Mesothelial cell of epicardium (in vitro differentiated cells): ENCODE results near the gene PDCD1LG2. TPM values are rescaled to one million over a fixed set of nuclear protein-coding genes. Genes with fewer than 3 reads are reported as not detected.
A peak's percentile ranks its signal among the peaks of the same experiment; 100 is the strongest.
"Not testable (repeated sequence)": the region's sequence is repeated elsewhere in the genome, so short reads cannot be mapped to it uniquely, and the experiment has no call there.

Source experiments
- DNase-seq, 2 experiments: peaks; one replicate each; pipeline ENCODE4 v3.0.0; 2021; ENCODE audit warnings: low spot score in 2 of 2; ENCODE audit not compliant: unreplicated experiment in 2 of 2
- H3K27ac Mint-ChIP-seq: 2 replicates; pipeline ENCODE4 v1.8.0; 2021; ENCODE audit warnings: mixed read lengths
- H3K27me3 Mint-ChIP-seq: 2 replicates; pipeline ENCODE4 v1.8.0; 2021; ENCODE audit warnings: low read depth, mixed read lengths
- H3K36me3 Mint-ChIP-seq: 2 replicates; pipeline ENCODE4 v1.8.0; 2021; ENCODE audit warnings: mixed read lengths
- H3K4me1 Mint-ChIP-seq: 2 replicates; pipeline ENCODE4 v1.8.0; 2021; ENCODE audit warnings: mixed read lengths
- H3K4me3 Mint-ChIP-seq: 2 replicates; pipeline ENCODE4 v1.8.0; 2021; ENCODE audit warnings: mild to moderate bottlenecking, moderate library complexity, mixed read lengths
- H3K9me3 Mint-ChIP-seq: 2 replicates; pipeline ENCODE4 v1.8.0; 2021; ENCODE audit warnings: mixed read lengths
- CTCF ChIP-seq: fragments of 200-600 bp; sonication (generic); IDR thresholded peaks from one replicate; pipeline ENCODE4 v1.5.0; 2021; ENCODE audit warnings: antibody characterized with exemption; ENCODE audit not compliant: unreplicated experiment
- total RNA-seq: library from RNA; stranded (reverse); gene quantifications from 3 replicates; pipeline ENCODE4 v1.2.1, GENCODE V29; 2021

PDCD1LG2 gene
- total RNA-seq, 1 donor from 2014 or later: not detected

GRCh38 chr9:5470816-5471215, 39.5 kb upstream of the PDCD1LG2 start:
- no peak for DNase-seq
- H3K4me3 Mint-ChIP-seq: no peak overlapping the region

GRCh38 chr9:5475611-5476010, 34.7 kb upstream of the PDCD1LG2 start:
- peaks cover 12% of the 10 kb centered on the region for H3K9me3 Mint-ChIP-seq
- H3K4me1 Mint-ChIP-seq, H3K27ac Mint-ChIP-seq, H3K4me3 Mint-ChIP-seq, H3K27me3 Mint-ChIP-seq, H3K36me3 Mint-ChIP-seq, DNase-seq: not testable (repeated sequence)

More at GRCh38 chr9:5470816-5471215, 39.5 kb upstream of the PDCD1LG2 start:
- no peak for TF ChIP-seq CTCF
- no peaks in the 10 kb centered on the region for H3K36me3 Mint-ChIP-seq
- H3K4me1 Mint-ChIP-seq: no peaks in the 10 kb centered on the region
- H3K9me3 Mint-ChIP-seq: peaks cover 3% of the 10 kb centered on the region
- no peak overlapping the region for H3K27ac Mint-ChIP-seq
- no peaks in the 10 kb centered on the region for H3K27me3 Mint-ChIP-seq

GRCh38 chr9:5478206-5478605, 32.1 kb upstream of the PDCD1LG2 start:
- no peak overlapping the region for H3K4me3 Mint-ChIP-seq
- no peaks in the 10 kb centered on the region for H3K27me3 Mint-ChIP-seq
- no peak for TF ChIP-seq CTCF
- no peaks in the 10 kb centered on the region for H3K4me1 Mint-ChIP-seq
- no peak for DNase-seq
- no peaks in the 10 kb centered on the region for H3K36me3 Mint-ChIP-seq
- peaks cover 12% of the 10 kb centered on the region for H3K9me3 Mint-ChIP-seq
- H3K27ac Mint-ChIP-seq: no peak overlapping the region

GRCh38 chr9:5479994-5480694, 30.2 kb upstream of the PDCD1LG2 start:
- no peaks in the 10 kb centered on the region for H3K4me1 Mint-ChIP-seq
- no peak overlapping the region for H3K27ac Mint-ChIP-seq
- no peak for DNase-seq
- TF ChIP-seq CTCF: no peak
- H3K36me3 Mint-ChIP-seq: no peaks in the 10 kb centered on the region
- peaks cover 9% of the 10 kb centered on the region for H3K9me3 Mint-ChIP-seq
- H3K27me3 Mint-ChIP-seq: no peaks in the 10 kb centered on the region
- no peak overlapping the region for H3K4me3 Mint-ChIP-seq

- no peaks in the 10 kb centered on the region for H3K27me3 Mint-ChIP-seq
- H3K9me3 Mint-ChIP-seq: peaks cover 9% of the 10 kb centered on the region
- no peaks in the 10 kb centered on the region for H3K36me3 Mint-ChIP-seq
- no peak overlapping the region for H3K4me3 Mint-ChIP-seq
- no peak overlapping the region for H3K27ac Mint-ChIP-seq
- no peak for TF ChIP-seq CTCF
- no peaks in the 10 kb centered on the region for H3K4me1 Mint-ChIP-seq
- no peak for DNase-seq
These were observed 29.4 kb upstream of the PDCD1LG2 start for GRCh38 chr9:5480919-5481318.

- Mint-ChIP-seq H3K9me3 (peaks cover 4% of the 10 kb centered on the region), H3K27ac (no peak overlapping the region), H3K4me1 (no peaks in the 10 kb centered on the region), H3K27me3 (no peaks in the 10 kb centered on the region), H3K4me3 (no peak overlapping the region), H3K36me3 (no peaks in the 10 kb centered on the region)
- no peak for DNase-seq
- peak; percentile 17 for TF ChIP-seq CTCF
These were observed 28.9 kb upstream of the PDCD1LG2 start for GRCh38 chr9:5481322-5482040.
